ENCODE measurements around the gene ASCC1.

DNA sequence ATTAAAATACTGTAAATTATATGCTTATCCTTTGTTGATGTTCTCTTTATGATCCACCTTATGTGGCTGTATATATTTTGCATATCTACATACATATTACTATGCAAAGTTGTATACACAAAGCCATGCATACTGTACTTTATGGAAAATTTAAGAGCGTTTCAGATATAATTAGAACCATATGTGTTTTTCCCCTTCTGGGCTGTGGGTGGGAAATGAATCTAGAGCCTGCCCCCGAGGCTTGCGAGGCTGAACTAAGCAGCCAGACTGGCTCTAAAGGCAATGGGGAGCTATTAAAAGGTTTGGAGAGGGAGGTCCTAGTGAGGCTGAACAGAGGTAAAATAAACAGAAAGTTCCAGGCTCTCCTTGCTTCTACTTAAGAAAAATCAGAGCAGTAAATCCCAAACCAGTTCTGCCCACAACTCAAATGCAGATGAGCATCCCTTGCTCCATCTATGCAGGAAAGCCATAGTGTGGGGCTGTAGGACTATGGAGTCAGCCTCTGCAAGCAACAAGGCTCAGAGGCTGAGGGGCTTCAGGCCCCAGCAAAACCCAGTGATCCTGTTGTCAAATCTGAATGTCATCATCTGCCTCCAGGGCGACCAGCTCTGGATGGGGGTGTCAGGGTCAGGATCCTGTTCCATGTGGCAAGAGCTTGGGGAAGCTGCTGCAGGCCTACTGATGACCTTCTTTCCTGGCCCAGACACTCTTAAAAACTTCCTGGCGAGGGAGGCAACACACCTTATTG, 43.6 kb upstream of the ASCC1 start:
- TF ChIP-seq, protein P1, sequence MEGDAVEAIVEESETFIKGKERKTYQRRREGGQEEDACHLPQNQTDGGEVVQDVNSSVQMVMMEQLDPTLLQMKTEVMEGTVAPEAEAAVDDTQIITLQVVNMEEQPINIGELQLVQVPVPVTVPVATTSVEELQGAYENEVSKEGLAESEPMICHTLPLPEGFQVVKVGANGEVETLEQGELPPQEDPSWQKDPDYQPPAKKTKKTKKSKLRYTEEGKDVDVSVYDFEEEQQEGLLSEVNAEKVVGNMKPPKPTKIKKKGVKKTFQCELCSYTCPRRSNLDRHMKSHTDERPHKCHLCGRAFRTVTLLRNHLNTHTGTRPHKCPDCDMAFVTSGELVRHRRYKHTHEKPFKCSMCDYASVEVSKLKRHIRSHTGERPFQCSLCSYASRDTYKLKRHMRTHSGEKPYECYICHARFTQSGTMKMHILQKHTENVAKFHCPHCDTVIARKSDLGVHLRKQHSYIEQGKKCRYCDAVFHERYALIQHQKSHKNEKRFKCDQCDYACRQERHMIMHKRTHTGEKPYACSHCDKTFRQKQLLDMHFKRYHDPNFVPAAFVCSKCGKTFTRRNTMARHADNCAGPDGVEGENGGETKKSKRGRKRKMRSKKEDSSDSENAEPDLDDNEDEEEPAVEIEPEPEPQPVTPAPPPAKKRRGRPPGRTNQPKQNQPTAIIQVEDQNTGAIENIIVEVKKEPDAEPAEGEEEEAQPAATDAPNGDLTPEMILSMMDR (IDR thresholded peaks at IDR 0.05; ENCODE audit: extremely low read depth in 1 of 2, insufficient read depth in 1 of 2, low read depth in 1 of 2, low read length in 2 of 2) = no peak
- TF ChIP-seq FOS (IDR thresholded peaks at IDR 0.05; ENCODE audit: borderline replicate concordance, insufficient read depth, low read length) = no peak
- TF ChIP-seq, protein P2, sequence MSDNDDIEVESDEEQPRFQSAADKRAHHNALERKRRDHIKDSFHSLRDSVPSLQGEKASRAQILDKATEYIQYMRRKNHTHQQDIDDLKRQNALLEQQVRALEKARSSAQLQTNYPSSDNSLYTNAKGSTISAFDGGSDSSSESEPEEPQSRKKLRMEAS (IDR thresholded peaks at IDR 0.05; ENCODE audit: insufficient read depth, insufficient read length) = no peak
- TF ChIP-seq MYC (IDR thresholded peaks at IDR 0.05; ENCODE audit: low read depth, low read length) = no peak
- no peak for TF ChIP-seq POLR2A (IDR thresholded peaks at IDR 0.05; ENCODE audit: low read depth, low read length)
